AG09319 (cell line): Measurements from ENCODE around the gene RASSF10.

ENCODE experiments used
- DNase-seq: peaks from one replicate; pipeline ENCODE4 v3.0.0-alpha.2; 2010; ENCODE audit warnings: low read depth; ENCODE audit errors: extremely low read depth
- TF ChIP-seq, protein P1 (sequence below): IDR thresholded peaks from 2 replicates; pipeline ENCODE4 v1.5.1; 2011; ENCODE audit warnings: low read depth, mild to moderate bottlenecking, inconsistent platforms, low read length, moderate library complexity

Gene RASSF10

DNA sequence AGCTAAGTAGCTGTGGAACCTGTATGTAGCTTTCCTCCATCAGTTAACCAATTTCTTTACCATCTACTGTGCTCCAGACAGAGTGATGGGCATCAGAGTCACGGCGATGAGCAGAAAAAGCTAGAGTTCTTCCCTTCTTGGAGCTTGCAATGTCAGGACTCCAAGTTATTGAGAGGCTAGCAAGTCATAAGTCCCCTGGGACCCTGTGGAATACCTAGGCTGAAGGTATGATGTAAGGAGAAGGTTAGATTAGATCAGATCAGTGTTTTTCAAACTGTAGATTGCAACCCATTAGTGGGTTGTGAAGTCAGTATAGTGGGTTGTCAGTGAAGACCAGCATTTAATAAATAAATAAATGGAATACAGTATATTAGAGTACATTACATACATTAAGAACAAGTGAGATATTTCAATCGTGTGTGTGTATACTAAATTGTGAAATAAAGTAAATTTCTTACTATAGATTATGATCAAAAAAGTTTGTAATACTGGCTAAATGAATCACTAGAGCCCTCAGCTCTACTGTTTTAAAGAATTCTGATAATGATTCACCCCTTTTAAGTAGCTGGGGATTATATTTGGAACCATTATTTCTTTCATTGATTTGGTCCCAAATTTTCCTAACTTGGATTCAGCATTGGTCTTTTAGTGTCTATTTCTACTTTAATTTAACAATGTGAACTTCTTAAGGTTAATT lies 52.3 kb downstream of the RASSF10 start:
- TF ChIP-seq, protein P1, sequence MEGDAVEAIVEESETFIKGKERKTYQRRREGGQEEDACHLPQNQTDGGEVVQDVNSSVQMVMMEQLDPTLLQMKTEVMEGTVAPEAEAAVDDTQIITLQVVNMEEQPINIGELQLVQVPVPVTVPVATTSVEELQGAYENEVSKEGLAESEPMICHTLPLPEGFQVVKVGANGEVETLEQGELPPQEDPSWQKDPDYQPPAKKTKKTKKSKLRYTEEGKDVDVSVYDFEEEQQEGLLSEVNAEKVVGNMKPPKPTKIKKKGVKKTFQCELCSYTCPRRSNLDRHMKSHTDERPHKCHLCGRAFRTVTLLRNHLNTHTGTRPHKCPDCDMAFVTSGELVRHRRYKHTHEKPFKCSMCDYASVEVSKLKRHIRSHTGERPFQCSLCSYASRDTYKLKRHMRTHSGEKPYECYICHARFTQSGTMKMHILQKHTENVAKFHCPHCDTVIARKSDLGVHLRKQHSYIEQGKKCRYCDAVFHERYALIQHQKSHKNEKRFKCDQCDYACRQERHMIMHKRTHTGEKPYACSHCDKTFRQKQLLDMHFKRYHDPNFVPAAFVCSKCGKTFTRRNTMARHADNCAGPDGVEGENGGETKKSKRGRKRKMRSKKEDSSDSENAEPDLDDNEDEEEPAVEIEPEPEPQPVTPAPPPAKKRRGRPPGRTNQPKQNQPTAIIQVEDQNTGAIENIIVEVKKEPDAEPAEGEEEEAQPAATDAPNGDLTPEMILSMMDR = no peak
- DNase-seq = no peak
